LoVo (cell line): ENCODE measurements around the gene KRTAP12-2.
"Not testable (repeated sequence)": the region's sequence is repeated elsewhere in the genome, so short reads cannot be mapped to it uniquely, and the experiment has no call there.

Experiments
- DNase-seq: peaks from one replicate; pipeline ENCODE4 v3.0.0-alpha.2; 2016; ENCODE audit warnings: low spot score

Gene KRTAP12-2

DNA sequence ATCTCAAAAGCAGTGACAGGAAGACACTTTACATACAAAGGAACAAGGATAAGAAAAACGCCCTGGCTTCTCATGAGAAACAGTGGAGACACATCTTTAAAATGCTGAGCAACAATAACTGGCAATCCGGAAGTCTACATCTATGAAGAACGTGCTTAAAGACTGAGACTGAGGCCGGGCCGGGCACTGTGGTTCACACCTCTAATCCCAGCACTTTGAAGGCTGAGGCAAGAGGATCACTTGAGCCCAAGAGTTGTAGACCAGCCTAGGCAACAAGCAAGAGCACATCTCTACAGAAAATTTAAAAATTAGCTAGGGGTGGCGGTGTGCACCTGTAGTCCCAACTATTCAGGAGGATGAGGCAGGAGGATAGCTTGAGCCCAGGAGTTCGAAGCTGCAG is 17.4 kb upstream of the KRTAP12-2 start:
- no peak for DNase-seq

GRCh38 chr21:44682580-44683151 is 15.9 kb upstream of the KRTAP12-2 start:
- DNase-seq: no peak

DNA sequence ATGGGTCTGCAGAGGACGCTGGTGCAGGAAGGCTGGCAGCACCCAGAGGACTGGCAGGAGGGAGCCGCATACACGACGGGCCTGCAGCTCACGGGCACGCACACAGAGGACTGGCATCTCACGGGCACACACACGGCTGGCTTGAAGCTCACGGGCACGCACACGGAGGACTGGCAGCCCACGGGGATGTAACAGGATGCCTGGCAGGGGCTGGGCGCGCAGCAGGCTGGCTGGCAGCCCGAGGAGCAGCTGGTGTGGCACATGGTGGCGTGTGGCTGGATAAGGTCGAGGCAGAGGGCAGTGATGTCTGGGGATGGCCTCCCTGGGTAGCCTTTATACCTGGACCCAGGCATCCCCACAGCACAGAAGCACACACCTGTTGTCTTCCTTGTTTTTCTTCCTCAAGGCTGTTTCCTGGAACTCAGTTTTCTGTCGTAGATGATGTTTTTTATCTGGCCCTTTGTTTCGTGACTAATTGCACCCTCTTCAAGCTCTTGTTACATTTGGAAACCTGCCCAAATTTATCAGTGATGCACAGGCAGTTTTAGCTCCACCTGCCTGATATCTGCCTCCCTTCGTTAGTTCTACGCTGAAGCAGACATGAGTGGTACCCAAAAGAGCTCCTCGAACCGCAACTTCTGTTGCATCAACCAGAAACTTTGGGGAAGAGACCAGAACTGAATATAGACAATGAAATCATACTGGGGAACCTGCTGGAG is 15.3 kb upstream of the KRTAP12-2 start, which contains the start of gene KRTAP12-1:
TSS of gene KRTAP12-1 (minus strand) at position 303 of the 719 bp plus-strand sequence. CDS start at position 263, 40 bp downstream.
- DNase-seq: no peak

DNA sequence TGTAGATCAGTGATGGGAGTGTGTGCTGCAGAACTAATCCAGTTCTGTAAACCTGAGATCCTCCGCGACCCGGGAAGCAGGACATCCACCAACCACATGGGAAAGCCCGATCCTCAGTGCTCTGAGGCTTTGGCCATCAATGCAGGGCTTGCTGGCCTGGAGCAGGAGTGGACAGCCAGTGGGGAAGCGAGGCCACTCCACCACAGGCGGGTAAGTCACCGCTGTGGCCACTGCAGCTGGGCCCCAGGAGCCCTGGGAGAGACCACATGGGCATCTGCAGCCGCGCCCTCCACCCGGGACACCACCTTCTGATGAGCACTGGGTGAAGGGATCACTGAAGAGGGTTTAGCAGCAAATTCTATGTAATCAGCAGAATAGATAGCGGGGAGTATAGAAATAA is 14.4 kb upstream of the KRTAP12-2 start:
- no peak for DNase-seq

GRCh38 chr21:44677881-44678280 is 11.2 kb upstream of the KRTAP12-2 start:
- DNase-seq: no peak

- no peak for DNase-seq
Observed at GRCh38 chr21:44671911-44672310, 5.2 kb upstream of the KRTAP12-2 start.

- no peak for DNase-seq
Observed at GRCh38 chr21:44670642-44671432, 4.1 kb upstream of the KRTAP12-2 start.

GRCh38 chr21:44667612-44668011 is 885 bp upstream of the KRTAP12-2 start:
- no peak for DNase-seq

- no peak for DNase-seq
Observed at GRCh38 chr21:44664691-44665090, 2.0 kb downstream of the KRTAP12-2 start.

GRCh38 chr21:44661567-44661966 is 5.2 kb downstream of the KRTAP12-2 start:
- DNase-seq: not testable (repeated sequence)

DNA sequence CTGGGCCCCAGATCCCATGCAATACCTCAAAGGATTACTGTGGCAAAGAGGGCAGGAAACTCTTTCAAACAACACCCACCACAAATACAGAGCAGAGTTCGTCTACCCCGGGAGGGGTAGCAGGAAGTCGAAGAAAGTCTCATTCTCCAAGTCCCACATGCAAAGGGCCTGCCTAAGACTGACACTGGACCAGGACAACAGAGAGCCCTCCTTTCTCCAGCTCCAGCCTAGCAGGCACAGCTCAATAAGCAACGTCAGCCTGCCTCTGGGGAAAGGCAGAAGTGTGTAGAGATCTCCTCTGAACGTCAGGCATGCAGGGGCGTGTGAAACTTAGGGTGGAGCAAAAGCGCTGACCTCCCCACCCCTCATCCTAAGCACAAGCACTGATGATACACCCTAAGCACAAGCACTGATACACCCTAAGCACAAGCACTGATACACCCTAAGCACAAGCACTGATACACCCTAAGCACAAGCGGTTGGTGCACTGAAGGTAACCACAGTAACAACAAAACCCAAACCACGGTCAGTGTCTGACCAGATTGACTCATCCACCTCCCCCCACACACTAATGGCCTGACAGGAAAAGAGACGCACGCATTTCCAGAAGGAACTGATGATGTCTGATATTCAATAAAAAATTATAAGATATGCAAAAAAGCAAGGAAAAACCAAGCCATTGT is 7.7 kb downstream of the KRTAP12-2 start:
- DNase-seq: no peak

DNA sequence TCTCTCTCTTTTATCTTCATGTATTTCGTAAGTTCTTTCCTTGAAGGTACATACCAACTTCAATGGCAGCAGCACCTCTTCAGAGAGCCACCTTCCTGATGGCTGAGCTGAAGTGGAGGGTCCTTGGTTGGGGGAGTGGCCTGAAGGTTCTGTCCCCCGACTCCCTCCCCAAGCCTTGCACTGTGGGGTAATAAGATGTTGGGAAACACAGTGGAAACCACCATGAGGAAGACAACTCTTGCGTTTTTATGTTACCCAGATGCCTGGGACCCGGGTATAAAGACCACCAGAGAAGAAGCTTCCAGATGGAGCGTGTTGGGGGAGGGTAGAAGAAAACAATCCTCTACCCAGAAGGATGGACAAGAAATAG is 8.2 kb downstream of the KRTAP12-2 start:
- DNase-seq: no peak

DNA sequence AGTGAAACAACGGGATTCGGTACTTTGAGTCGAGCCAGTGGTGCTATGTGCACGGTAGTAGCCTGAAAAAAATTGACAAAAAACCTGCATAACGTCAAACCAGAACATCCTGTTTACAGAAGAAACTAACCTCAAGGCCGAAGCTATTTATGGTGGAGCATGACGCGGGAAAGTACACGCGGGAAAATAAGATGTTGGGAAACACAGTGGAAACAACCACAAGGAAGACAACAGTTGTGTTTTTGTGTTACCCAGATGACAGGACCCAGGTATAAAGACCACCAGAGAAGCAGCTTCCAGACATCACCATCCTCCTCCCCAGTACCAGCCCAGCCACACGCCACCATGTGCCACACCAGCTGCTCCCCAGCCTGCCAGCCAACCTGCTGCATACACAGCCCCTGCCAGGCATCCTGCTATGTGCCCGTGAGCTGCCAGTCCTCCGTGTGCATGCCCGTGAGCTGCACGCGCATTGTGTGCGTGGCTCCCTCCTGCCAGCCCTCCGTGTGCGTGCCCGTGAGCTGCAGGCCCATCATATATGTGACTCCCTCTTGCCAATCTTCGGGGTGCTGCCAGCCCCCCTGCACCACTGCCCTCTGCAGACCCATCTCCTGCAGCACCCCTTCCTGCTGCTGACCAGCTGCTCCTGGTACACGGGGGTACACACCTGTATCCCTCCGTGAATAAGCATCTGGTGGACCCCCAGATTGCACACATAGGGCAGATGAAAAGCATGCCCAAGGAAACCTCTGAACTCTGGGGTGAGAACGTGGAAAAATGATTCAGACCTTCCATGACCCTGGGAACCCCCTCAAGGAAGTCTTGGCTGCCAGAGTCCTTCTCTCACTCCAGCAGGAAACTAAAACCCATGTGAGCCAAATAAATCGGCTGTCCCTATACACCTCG is 8.8 kb downstream of the KRTAP12-2 start, which contains the start of gene KRTAP12-3:
TSS of gene KRTAP12-3 (plus strand) at position 298 of the 906 bp plus-strand sequence. CDS start at position 346, 48 bp downstream.
- DNase-seq: no peak

- DNase-seq: no peak
Observed at GRCh38 chr21:44656868-44657267, 9.9 kb downstream of the KRTAP12-2 start.

GRCh38 chr21:44654576-44655175 is 12.1 kb downstream of the KRTAP12-2 start, which contains the start of gene KRTAP12-4:
KRTAP12-4 (minus strand) TSS chr21:44654659; CDS start chr21:44654614, 45 bp downstream.
- DNase-seq: no peak

GRCh38 chr21:44653656-44654575 is 12.8 kb downstream of the KRTAP12-2 start:
- DNase-seq: no peak

GRCh38 chr21:44653123-44653522 is 13.6 kb downstream of the KRTAP12-2 start:
- DNase-seq: no peak

GRCh38 chr21:44650973-44651675 is 15.6 kb downstream of the KRTAP12-2 start:
- DNase-seq: no peak
